GM19025 (cell line): ENCODE measurements around the gene ZNF580.

Source experiments
- ATAC-seq: cut with Tn5 transposase; IDR thresholded peaks from one replicate; pipeline ENCODE4 v1.9.1; 2021; ENCODE audit warnings: mild to moderate bottlenecking, low read depth, moderate library complexity; ENCODE audit not compliant: unreplicated experiment

The ZNF580 gene, protein sequence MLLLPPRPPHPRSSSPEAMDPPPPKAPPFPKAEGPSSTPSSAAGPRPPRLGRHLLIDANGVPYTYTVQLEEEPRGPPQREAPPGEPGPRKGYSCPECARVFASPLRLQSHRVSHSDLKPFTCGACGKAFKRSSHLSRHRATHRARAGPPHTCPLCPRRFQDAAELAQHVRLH

DNA sequence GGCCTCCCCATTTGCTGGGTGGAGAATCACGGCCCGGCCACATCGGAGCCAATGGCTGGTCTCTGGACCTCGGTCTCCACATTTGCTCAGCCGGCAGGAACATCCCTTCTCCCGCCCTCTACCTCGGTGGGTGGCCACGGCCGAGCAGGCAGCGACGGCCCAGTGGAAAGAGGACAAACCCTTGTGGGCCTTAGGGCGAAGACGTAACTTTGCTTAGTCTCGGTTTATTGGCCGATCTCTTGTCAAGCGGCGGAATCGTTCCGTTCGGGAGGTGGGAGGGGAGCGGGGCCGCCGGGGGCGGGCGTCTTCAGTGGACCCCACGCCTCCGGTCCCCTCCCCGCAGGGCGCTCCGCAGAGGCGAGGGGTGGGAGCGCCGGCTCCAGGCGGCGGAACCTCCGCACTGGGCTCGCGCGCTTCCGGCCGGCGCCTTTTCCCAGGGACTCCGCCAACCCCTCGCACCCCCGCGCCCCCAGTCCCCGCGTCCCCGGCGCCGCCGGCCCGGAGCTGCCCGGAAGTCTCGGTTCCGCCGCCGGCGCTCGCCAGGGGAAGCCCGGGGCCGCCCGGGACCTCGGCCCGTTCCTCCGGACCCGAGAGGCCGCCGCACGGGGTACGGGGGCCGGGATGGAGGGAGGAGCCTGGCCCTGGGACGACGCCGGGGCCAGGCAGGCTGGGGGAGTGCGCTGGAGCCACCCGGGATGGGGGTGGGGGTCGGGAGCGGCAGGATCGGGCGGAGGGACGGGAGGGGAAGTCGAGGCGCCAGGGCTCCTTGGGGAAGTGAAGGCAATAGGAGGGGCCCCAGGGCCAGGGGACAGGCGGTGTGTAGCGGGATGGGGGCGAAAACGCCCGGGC is at the start of gene ZNF580:
Gene ZNF580, plus strand, starts transcription at position 426 of the 849 bp plus-strand sequence. CDS start 1,507 bp downstream, outside the sequence.
- peak; percentile 32 for ATAC-seq

DNA sequence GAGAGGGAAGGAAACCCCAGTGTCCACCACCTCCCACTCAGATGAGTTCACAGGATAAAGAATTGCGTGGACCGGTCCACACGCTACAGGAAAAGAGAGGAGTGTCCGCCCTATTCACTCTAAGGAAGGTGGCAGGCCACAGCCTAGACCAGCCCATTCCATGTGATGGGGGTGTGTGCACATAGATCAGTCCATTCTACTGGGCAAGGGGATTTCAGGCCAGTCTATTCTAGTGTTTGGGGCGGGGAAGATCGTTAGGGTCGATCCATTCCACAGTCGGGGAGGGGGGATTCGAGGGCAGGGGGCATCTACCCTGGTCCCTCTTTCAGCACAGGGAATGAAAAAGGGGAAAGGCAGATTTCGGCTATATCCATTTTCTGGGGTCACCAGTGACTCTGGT is 49.2 kb upstream of the ZNF580 start:
- no peak for ATAC-seq

DNA sequence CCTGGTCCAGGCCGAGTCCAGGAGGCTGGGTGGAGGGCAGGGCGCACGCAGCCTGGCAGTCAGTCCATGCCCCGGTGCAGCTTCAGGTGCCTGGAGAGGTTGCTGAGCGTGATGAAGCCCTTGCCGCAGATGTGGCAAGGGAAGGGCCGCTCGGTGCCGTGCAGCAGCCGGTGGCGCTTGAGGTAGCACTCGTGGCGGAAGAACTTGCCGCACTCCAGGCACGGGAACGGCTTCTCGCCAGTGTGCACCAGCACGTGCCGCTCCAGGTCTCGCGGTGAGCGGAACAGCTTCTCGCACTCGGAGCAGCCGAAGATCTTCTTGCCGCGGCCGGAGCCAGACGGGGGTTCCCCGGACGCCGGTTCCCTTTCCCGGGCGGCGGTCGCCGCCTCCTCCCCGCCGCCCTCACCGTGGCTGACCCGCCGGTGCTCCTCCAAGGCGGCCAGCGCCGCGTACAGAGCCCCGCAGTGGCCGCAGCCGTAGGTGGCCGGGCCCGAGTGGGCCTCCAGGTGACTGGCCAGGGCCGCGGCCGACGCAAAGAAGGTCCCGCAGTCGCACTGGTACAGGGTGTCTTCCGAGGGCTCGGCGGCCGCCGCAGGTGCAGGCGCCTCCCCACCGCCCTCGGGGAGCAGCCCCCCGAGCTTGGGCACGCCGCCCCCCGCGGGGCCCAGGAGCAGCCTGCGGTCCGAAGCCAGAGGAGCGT is 48.3 kb upstream of the ZNF580 start:
- ATAC-seq: no peak

DNA sequence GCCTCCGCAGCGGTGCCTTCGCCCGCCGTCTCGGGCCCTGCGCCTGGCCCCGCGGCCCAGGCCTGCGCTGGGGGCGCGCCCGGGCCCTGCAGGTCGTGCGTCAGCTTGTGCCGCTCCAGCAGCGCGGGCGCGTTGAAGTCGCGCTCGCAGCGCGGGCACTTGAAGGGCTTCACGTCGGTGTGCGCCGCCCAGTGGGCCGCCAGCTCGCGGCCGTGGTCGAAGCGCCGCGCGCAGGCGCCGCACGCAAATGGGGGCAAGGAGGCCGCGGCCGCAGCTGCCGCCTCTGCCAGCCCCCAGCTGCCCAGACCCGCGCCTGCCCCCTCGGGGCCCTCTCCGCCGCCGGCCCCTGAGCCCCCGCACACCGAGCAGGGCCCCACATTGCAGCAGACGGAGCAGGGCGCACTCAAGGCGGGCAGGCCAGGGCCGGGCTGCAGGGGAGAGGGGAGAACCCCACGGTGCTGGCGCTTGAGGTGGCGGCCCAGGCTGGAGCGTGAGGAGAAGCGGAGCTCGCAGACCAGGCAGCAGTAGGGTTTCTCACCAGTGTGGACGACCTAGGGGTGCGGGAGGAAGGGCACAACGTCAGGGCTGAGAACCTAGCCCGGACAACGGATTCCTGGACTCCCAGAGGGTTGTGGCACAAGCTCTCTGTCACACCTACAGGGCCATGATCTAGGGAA is 47.6 kb upstream of the ZNF580 start:
- ATAC-seq: no peak

DNA sequence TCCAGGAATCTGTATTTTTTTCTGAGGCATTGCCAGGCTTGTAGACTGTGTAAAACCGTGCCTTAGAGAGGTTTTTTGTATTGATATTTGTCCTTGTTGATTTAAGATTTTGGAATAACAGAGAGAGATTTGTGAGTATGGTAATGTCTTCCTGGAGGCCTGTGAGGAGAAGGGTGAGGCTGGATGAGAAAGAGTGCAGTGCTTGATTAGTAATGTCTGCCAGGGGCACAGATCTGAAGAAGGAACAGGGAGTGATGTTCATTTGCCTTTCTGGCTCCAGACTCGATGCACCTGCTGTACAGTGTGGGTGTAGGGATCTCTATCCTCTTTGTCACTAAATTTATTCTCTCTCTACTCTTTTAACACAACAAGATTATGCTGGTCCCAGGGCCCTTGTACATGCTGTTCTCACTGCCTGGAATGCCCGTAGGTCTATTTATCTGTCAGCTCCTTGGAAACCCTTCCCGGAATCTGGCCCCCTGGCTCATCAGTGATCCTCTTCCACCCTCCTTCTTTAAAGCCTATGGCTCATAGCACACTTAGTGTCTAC is 45.7 kb upstream of the ZNF580 start:
- ATAC-seq: no peak

DNA sequence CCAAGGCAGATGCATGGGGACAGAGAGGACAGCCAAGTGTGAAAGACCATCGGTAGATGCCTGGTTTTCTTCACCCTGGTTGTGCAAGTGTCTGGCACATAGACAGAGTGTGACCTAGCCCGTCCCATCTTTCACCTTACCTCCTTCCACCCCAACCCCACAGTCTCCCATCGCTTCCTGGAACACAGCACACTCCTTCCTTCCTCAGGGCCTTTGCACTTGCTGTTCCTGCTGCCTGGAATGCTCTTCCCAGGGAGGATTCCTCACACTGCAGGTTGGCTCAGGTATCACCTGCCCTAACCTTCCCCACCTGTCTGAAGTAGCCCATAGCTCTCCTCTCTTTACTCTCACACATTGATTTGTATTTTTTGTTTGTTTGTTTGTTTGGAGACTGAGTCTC is 44.5 kb upstream of the ZNF580 start:
- no peak for ATAC-seq

DNA sequence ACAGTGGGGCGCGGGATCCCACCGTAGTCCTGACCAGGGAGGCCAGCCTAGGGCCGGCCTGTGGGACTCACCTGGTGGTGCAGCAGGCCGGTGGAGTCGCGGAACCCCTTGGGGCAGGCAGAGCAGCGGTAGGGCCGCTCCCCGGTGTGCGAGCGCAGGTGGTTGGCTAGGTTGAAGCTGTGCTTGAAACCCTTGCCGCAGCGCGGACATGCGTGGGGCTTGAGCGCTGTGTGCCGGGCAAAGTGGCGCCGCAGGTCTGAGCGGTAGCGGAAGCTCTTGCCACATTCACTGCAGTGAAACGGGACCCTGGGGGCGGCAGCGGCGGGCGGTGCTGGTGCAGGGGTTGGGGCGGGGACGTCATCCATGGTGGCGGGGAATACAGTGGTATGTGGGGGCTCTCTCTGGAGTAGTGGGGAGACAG is 43.3 kb upstream of the ZNF580 start:
- no peak for ATAC-seq

DNA sequence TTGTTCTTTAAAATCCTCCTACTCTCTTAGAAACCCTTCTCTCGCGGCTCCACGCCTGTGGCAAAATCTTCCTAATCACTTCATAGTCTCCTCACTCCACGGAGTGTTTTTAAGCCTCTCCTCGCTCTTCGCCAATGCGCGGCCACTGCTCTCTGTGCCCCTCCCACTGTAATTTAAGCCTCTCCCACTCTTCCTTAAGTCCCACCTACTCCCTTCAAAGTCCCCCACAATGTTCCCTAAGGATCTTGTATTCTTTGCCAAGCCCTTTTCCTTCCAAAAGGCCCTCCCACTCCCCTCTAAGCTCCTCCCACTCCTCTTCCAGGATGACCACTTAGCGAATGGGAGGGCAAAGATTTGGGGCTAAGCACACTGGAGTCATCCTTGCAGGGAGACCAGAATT is 42.8 kb upstream of the ZNF580 start:
- no peak for ATAC-seq

DNA sequence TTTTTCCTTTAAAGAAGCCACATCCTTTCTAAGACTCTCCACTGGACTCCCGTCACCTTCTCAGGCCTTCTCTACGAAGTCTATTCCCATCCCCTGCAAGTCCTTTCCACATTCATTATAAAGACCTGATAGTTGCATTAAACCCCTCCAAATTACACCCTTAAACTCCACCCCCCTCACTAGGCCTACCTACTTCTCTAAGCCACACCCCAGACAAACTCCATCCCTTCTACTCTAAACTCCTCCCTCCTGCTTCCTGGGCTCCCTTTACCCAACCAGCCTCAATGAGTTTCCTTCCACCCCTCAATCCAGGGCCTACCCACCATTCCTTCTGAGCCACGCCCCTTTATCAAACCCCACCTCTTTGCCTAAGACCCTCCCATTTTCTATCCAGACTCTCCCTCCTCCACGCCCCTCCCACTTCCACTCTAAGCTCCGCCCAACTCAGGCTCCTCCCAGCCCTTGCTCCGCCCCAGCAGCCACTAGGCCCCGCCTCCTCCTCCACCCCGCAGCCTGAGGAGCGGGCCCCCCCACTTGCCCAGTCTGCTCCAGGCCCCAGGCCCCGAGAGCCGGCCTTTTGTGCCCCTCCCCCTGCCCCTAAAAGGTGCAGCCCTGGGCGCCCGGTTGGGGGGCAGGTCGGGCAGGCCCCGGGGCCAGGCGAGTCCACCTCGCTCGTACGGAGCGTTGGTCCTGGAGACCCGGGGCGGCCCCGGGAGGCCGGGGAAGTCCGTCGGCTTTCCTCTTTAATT is 41.9 kb upstream of the ZNF580 start:
- peak; percentile 35 for ATAC-seq

DNA sequence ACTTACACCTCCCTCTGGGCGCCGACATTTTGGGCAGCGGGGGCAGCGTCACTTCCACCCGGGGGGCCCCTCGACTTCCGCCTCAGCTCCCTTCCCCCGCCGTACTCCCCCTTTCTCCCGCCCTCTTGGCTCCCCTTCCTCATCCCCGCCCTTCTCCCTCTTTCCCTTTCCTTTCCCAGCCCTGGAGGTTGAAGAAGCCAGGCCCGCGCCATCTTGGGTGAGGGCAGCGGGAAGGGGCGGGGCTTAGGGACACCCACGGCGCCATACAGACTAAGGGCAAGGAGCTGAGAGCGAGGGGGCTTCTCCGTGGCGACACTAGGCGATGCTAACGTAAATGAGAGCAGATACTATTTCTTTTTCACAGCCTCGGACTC is 41.3 kb upstream of the ZNF580 start, which contains the start of gene FIZ1:
Gene FIZ1, minus strand, starts transcription at position 50 of the 374 bp plus-strand sequence. CDS start 1,652 bp downstream, outside the sequence.
- ATAC-seq: peak; percentile 40

DNA sequence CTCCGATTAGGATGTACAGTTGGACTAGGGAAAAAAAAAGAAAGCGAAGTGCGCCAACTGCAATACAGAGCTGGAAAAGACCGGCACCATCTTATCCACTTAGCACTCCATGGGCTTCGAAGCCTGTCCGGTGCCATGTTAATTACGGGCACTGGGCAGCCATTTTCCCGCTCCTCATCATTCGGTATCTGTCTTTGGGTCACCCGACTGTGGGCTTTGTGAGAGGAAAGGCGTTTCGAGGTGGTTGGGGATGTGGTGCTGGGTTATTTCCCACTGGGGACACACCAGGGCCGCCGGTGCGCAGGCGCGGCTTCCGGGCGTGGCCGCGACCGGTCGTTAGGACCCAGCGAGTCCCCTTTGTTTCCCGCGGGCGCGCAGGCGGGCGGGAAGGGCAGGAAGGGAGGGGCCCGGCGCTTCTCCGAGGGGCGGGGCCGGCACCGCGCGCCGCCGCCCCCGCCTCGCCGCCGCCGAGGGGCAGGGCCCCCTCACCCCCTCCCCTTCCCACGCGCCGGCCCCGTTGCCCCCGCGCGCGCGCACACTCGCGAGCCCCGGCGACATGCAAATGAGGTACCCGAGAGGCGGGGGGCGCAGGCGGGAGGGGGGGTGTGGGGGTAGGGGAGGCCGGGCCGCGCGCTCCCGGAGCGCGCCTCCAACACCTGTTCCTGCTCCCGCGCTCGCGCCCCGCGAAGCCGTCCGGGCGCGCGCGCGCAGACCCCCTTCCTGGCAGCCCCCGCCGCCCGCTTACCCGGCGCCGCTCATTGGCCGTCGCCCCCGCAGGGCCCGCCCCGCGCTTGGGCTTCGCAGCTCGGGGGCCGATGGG is 40.8 kb upstream of the ZNF580 start, which contains the start of gene ZNF524:
Gene ZNF524, plus strand, starts transcription at position 447 of the 820 bp plus-strand sequence. CDS start 1,825 bp downstream, outside the sequence.
- peak; percentile 48 for ATAC-seq

DNA sequence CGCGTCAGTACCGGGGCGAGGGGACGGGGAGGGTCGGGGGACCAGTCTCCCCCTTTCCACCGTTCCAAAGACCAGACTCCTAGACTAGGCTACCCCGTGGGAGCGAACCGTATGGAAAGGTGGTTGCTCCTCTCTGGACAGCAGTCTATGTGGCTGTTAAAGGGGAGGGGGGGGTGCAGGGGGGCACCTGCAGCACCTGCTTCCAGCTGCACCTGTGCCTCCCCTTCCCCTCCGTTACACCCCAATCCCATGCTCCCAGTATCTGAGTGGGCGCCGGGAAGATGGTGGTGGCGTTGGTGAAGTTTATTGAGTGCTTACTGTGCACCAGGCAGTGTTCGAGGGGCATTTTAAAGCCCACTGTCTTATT is 40.2 kb upstream of the ZNF580 start:
- no peak for ATAC-seq

DNA sequence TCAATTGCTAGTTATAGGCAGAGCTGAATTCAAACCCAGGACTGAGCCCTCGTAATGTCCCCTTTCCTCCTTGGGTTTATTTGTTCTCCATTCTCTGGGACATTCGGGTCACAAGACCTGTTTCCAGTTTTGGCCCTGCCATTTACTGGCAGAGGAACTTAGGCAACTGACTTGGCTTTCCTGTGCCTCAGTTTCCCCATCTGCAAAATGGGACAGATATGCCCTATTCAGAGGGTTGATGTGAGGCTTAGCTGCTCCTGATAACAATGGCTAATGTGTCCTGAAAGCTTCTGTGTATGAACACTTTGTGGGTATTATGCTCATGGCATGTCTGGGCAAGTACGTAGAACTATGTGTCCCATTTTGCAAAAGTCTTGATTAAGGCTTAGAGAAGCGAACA is 39.7 kb upstream of the ZNF580 start:
- no peak for ATAC-seq

DNA sequence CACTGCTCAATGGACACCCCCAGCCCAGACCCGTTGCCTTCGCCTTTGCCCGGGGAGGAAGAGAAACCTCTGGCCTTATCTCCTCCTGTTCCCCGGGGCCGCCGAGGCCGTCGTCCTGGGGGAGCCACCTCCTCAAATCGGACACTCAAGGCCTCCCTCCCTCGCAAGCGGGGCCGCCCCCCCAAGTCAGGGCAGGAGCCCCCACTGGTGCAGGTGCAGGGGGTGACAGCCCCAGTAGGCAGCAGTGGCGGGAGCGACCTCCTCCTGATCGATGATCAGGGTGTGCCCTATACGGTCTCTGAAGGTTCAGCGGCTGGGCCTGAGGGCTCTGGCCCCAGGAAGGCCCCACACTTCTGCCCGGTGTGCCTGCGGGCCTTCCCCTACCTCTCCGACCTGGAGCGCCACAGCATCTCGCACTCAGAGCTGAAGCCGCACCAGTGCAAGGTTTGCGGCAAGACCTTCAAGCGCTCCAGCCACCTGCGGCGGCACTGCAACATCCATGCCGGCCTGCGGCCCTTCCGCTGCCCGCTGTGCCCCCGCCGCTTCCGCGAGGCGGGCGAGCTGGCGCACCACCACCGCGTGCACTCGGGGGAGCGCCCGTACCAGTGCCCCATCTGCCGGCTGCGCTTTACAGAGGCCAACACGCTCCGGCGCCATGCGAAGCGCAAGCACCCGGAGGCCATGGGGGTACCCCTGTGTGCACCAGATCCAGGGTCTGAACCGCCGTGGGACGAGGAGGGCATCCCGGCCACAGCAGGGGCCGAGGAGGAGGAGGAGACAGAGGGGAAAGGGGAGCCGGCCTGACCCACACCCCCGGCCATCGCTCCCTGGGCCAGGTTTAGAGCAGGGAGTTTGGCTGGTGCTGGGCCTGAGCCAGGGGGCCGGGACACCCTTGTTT is 38.4 kb upstream of the ZNF580 start:
- no peak for ATAC-seq

DNA sequence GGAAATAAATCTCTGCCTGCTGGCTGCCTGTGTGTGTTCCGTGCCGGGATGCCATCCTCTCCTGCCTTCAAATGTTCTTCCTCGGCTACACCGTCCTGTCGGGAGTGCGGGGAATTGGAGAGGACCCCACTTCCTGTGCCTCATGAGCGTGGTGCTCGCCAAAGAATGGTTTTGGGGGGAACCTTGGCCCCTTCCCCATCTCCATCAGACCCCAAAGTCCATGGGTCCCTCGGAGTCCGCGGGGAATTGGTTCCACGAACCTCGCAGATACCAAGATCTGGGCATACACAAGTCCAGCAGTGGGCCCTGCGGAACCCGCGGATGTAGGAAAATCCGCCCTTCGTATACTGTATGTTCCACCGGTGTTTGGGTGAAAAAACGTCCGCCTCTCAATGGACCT is 37.7 kb upstream of the ZNF580 start:
- no peak for ATAC-seq

DNA sequence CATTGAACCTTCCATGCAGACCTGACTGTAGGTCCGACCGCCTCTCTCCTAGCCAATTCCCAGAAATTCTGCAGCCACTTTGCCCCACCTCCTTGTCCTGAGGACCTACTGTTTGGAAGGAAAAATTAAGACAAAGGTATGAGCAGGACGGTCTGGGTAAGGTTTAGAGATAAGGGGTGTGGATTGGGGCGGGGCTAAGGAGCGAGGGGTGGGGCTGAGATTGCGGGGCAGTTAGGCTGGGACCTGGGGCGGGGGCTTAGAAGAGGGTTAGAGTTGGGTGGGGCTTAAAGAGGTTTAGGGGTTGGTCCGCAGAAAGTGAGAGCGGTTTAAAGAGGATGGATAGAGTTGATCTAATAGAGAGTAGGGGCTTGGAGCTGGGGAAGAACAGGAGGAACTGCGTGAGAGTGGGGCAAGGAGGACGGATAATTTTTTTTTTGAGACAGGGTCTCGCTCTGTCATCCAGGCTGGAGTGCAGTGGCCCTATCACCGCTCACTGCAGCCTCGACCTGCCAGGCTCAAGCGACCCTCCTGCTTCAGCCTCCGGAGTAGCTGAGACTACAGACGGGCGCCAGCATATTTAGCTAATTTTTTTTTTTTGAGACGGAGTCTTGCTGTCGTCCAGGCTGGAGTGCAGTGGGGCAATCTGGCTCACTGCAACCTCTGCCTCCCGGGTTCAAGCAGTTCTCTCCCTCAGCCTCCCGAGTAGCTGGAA is 37.1 kb upstream of the ZNF580 start:
- no peak for ATAC-seq

DNA sequence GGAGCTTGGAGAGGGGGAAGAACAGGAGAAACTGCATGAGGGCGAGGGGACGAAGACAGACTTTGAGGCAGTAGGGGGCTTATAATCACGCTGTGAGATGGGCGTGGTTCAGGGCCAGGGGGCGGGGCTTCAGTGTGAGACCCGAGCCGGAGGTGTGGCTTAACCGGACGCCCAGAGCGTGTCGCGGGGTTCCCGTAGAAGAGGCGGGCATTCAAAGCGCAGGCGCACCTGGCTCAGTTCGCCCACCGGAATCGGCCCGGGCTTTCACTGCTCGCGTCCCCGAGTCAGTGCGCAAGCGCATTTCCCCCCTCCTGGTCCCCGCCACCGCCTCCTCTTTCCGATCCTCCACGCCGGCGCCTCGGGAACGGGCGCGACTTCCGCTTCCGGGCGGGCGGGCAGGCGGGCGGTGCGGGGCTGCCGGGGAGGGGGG is 35.6 kb upstream of the ZNF580 start:
- peak; percentile 69 for ATAC-seq
